H9 (cell line): Measurements from ENCODE around the gene SORCS2. TPM values are rescaled to one million over a fixed set of nuclear protein-coding genes. Genes with fewer than 3 reads are reported as not detected.

Experiments
- DNase-seq: peaks from one replicate; pipeline ENCODE4 v3.0.0-alpha.2; 2017
- H2AFZ ChIP-seq: one replicate; pipeline ENCODE4 v1.6.1; 2013; ENCODE audit warnings: mild to moderate bottlenecking, low read length, control low read depth, moderate library complexity
- H2AK5ac ChIP-seq: 2 replicates; pipeline ENCODE4 v1.6.1; 2013; ENCODE audit warnings: low read length, control low read depth, mixed read lengths; ENCODE audit not compliant: insufficient read length
- H2BK120ac ChIP-seq: one replicate; pipeline ENCODE4 v1.6.1; 2013; ENCODE audit warnings: low read depth, mild to moderate bottlenecking, low read length, control low read depth, inconsistent platforms; ENCODE audit not compliant: poor library complexity, severe bottlenecking
- H2BK12ac ChIP-seq: 2 replicates; pipeline ENCODE4 v1.6.1; 2013; ENCODE audit warnings: low read length, control low read depth, mixed read lengths, low read depth; ENCODE audit not compliant: insufficient read length
- H2BK15ac ChIP-seq: 2 replicates; pipeline ENCODE4 v1.6.1; 2013; ENCODE audit warnings: low read depth, low read length, control low read depth
- H2BK20ac ChIP-seq: one replicate; pipeline ENCODE4 v1.6.1; 2013; ENCODE audit warnings: low read depth, mild to moderate bottlenecking, low read length, control low read depth, inconsistent platforms; ENCODE audit not compliant: poor library complexity, severe bottlenecking
- H2BK5ac ChIP-seq: 2 replicates; pipeline ENCODE4 v1.6.1; 2013; ENCODE audit warnings: low read length, control low read depth, mixed read lengths; ENCODE audit not compliant: insufficient read length
- H3K14ac ChIP-seq: 2 replicates; pipeline ENCODE4 v1.6.1; 2013; ENCODE audit warnings: low read length, control low read depth; ENCODE audit not compliant: insufficient read depth
- H3K18ac ChIP-seq: 2 replicates; pipeline ENCODE4 v1.6.1; 2013; ENCODE audit warnings: low read depth, mild to moderate bottlenecking, mixed read lengths, low read length, control low read depth; ENCODE audit not compliant: insufficient read length
- H3K23ac ChIP-seq: 2 replicates; pipeline ENCODE4 v1.6.1; 2013; ENCODE audit warnings: low read length, control low read depth, mixed read lengths, low read depth; ENCODE audit not compliant: insufficient read length
- H3K23me2 ChIP-seq: 2 replicates; pipeline ENCODE4 v1.6.1; 2013; ENCODE audit warnings: low read depth, mild to moderate bottlenecking, mixed read lengths, low read length, control low read depth; ENCODE audit not compliant: insufficient read length, poor library complexity, severe bottlenecking
- H3K27ac ChIP-seq: 2 replicates; pipeline ENCODE4 v1.5.1; 2013; ENCODE audit warnings: low read length, control low read depth, mixed read lengths, low read depth; ENCODE audit not compliant: insufficient read length
- H3K27me3 ChIP-seq: 2 replicates; pipeline ENCODE4 v1.6.1; 2013; ENCODE audit warnings: low read length, control low read depth, inconsistent platforms; ENCODE audit not compliant: insufficient read depth
- H3K4ac ChIP-seq: 2 replicates; pipeline ENCODE4 v1.6.1; 2013; ENCODE audit warnings: low read depth, mild to moderate bottlenecking, control low read depth, inconsistent platforms, low read length, moderate library complexity
- H3K4me1 ChIP-seq: 2 replicates; pipeline ENCODE4 v1.6.1; 2013; ENCODE audit warnings: low read length, control low read depth, inconsistent platforms; ENCODE audit not compliant: insufficient read depth
- H3K4me2 ChIP-seq: 2 replicates; pipeline ENCODE4 v1.6.1; 2013; ENCODE audit warnings: low read length, control low read depth, mixed read lengths; ENCODE audit not compliant: insufficient read length, insufficient read depth
- H3K56ac ChIP-seq: 2 replicates; pipeline ENCODE4 v1.6.1; 2013; ENCODE audit warnings: low read depth, mild to moderate bottlenecking, mixed read lengths, low read length, control low read depth; ENCODE audit not compliant: insufficient read length
- H3K79me1 ChIP-seq: 2 replicates; pipeline ENCODE4 v1.6.1; 2013; ENCODE audit warnings: low read depth, mild to moderate bottlenecking, moderate library complexity, low read length, control low read depth, inconsistent platforms; ENCODE audit not compliant: insufficient read depth, poor library complexity, severe bottlenecking
- H3K79me2 ChIP-seq: 2 replicates; pipeline ENCODE4 v1.6.1; 2013; ENCODE audit warnings: low read length, control low read depth, inconsistent platforms; ENCODE audit not compliant: insufficient read depth
- H3K9ac ChIP-seq: 2 replicates; pipeline ENCODE4 v1.6.1; 2013; ENCODE audit warnings: low read length, control low read depth, mixed read lengths; ENCODE audit not compliant: insufficient read length; ENCODE audit errors: extremely low read depth
- H3K9me3 ChIP-seq: one replicate; pipeline ENCODE4 v1.6.1; 2013; ENCODE audit warnings: low read depth, low read length, inconsistent platforms; ENCODE audit not compliant: control insufficient read depth
- H3T11ph ChIP-seq: one replicate; pipeline ENCODE4 v1.6.1; 2013; ENCODE audit warnings: mild to moderate bottlenecking, low read length, control low read depth, inconsistent platforms
- H4K20me1 ChIP-seq: one replicate; pipeline ENCODE4 v1.6.1; 2013; ENCODE audit not compliant: control insufficient read depth, insufficient read length, insufficient read depth
- H4K5ac ChIP-seq: 2 replicates; pipeline ENCODE4 v1.6.1; 2013; ENCODE audit warnings: low read depth, mild to moderate bottlenecking, mixed read lengths, low read length, control low read depth; ENCODE audit not compliant: insufficient read length
- H4K8ac ChIP-seq: replicated peaks from 2 replicates; pipeline ENCODE4 v1.6.1; 2013; ENCODE audit warnings: low read length, control low read depth, mixed read lengths, low read depth; ENCODE audit not compliant: insufficient read length
- H4K91ac ChIP-seq: 2 replicates; pipeline ENCODE4 v1.6.1; 2013; ENCODE audit warnings: low read depth, mild to moderate bottlenecking, moderate library complexity, mixed read lengths, low read length, control low read depth; ENCODE audit not compliant: insufficient read length
- H3K27ac Mint-ChIP-seq, 3 experiments: 2 replicates in 2 of 3; 3 replicates in 1 of 3; pipeline ENCODE4 v1.8.0; 2020 to 2021; ENCODE audit warnings: mixed read lengths in 3 of 3, mild to moderate bottlenecking in 1 of 3, moderate library complexity in 1 of 3
- H3K27me3 Mint-ChIP-seq: 2 replicates; pipeline ENCODE4 v1.8.0; 2021; ENCODE audit warnings: low read depth, mild to moderate bottlenecking, moderate library complexity, mixed read lengths
- H3K36me3 Mint-ChIP-seq, 3 experiments: 2 replicates in 2 of 3; 3 replicates in 1 of 3; pipeline ENCODE4 v1.8.0; 2020 to 2021; ENCODE audit warnings: low read depth in 3 of 3, mixed read lengths in 3 of 3; ENCODE audit not compliant: insufficient read depth in 1 of 3
- H3K4me1 Mint-ChIP-seq, 2 experiments: 2 replicates each; pipeline ENCODE4 v1.8.0; 2020; ENCODE audit warnings: mixed read lengths in 2 of 2
- H3K4me3 Mint-ChIP-seq, 2 experiments: 2 replicates in 1 of 2; 3 replicates in 1 of 2; pipeline ENCODE4 v1.8.0; 2020 to 2021; ENCODE audit warnings: mild to moderate bottlenecking in 2 of 2, mixed read lengths in 2 of 2, moderate library complexity in 1 of 2
- H3K9me3 Mint-ChIP-seq, 2 experiments: 2 replicates in 1 of 2; 3 replicates in 1 of 2; pipeline ENCODE4 v1.8.0; 2020; ENCODE audit warnings: mild to moderate bottlenecking in 2 of 2, mixed read lengths in 2 of 2, moderate library complexity in 1 of 2
- WGBS: extraction: QIAGEN DNeasy Blood & Tissue Kit; methylation state at CpG from one replicate; pipeline ENCODE4 v1.1.7; 2013; ENCODE audit warnings: missing lambda C conversion rate, low lambda C conversion rate, mixed read lengths; ENCODE audit not compliant: insufficient read length; ENCODE audit errors: extremely low coverage; 5-methylcytosine and 5-hydroxymethylcytosine counted together
- total RNA-seq: library from RNA; stranded (reverse); gene quantifications from 2 replicates; pipeline ENCODE4 v1.2.1, GENCODE V29; 2021
- TF ChIP-seq, protein P1 (sequence below): fragments of 200-600 bp; sonication (generic); conservative IDR thresholded peaks from 3 replicates; pipeline ENCODE4 v1.8.0; 2021; ENCODE audit warnings: antibody characterized with exemption, mild to moderate bottlenecking

Gene SORCS2
- total RNA-seq, 1 experiment from 2014 or later: 0.57 TPM

DNA sequence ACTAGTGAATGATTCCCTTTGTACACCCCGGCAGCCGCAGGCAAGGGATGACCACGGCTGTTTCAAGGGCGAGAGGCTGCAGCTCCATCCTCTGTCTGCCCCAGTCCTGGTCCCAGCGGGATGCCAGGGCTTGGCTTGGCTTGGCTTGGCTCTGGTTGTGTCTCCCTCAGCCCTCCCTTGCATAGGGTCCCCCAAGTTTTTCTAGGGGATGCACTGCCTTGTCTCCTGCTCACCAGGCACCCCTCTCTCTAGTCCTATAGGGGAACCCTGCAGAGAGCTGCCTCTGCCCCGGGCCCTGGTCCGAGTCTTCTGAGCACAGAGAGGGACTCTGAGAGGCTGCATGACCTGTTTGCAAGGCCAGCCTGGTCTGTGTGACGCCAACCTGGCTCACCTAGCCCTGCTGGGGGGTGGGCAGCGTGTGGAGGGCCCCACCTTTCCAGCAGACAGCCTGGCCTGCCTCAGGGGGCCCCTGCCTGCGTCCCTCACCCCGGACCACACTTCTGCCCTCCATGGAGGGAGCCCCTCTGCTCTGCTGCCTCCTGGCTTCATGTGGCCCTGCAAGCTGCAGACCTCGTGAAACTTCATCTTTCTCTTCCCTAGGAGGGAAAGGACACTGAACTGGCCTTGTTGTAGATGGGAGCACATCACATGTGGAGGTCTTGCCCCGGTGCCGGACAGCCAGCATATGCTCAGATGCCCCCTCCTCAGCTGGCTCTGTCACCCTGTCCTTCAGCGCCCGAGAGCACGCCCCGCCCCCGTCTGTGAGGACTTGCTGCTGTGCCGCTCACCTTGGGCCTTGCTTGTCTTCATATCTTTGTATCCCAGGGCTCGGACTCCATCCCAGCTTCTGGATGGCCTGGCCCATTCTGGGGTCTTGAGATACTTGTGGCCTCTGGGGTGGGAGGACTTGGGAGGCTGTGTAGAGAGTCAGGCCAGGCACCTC is 16.4 kb downstream of the SORCS2 start:
- no peak overlapping the region for H2BK5ac ChIP-seq
- H3K4me1 ChIP-seq: no peaks in the 10 kb centered on the region
- H2AFZ ChIP-seq: no peak overlapping the region
- no peak overlapping the region for H2BK120ac ChIP-seq
- WGBS: no CpG with 5 or more reads among the region's 21 CpGs
- H3K79me1 ChIP-seq: no peaks in the 10 kb centered on the region
- no peak overlapping the region for H2BK12ac ChIP-seq
- no peak for DNase-seq
- H3K4ac ChIP-seq: no peak overlapping the region
- H3K79me2 ChIP-seq: no peaks in the 10 kb centered on the region
- no peak overlapping the region for H3K4me2 ChIP-seq
- no peak overlapping the region for H3K23ac ChIP-seq
- no peak overlapping the region for H3T11ph ChIP-seq
- H3K9me3 ChIP-seq: no peaks in the 10 kb centered on the region
- H2BK20ac ChIP-seq: no peak overlapping the region
- no peak overlapping the region for H3K56ac ChIP-seq
- H3K27me3 ChIP-seq: no peaks in the 10 kb centered on the region
- no peak overlapping the region for H4K5ac ChIP-seq
- Mint-ChIP-seq H3K9me3 (peaks cover 3 to 4% of the 10 kb centered on the region in 2 experiments; a peak in 2 of 5 replicates), H3K27ac (no peak overlapping the region), H3K4me1 (peaks cover 18 to 31% of the 10 kb centered on the region in 2 experiments), H3K36me3 (no peaks in the 10 kb centered on the region), H3K27me3 (no peaks in the 10 kb centered on the region; the same call in 1 of the 2 replicates), H3K4me3 (no peak overlapping the region)
- no peak overlapping the region for H2BK15ac ChIP-seq
- H2AK5ac ChIP-seq: no peak overlapping the region
- TF ChIP-seq, protein P1, sequence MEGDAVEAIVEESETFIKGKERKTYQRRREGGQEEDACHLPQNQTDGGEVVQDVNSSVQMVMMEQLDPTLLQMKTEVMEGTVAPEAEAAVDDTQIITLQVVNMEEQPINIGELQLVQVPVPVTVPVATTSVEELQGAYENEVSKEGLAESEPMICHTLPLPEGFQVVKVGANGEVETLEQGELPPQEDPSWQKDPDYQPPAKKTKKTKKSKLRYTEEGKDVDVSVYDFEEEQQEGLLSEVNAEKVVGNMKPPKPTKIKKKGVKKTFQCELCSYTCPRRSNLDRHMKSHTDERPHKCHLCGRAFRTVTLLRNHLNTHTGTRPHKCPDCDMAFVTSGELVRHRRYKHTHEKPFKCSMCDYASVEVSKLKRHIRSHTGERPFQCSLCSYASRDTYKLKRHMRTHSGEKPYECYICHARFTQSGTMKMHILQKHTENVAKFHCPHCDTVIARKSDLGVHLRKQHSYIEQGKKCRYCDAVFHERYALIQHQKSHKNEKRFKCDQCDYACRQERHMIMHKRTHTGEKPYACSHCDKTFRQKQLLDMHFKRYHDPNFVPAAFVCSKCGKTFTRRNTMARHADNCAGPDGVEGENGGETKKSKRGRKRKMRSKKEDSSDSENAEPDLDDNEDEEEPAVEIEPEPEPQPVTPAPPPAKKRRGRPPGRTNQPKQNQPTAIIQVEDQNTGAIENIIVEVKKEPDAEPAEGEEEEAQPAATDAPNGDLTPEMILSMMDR: no peak
- no peak overlapping the region for H3K18ac ChIP-seq
- no peak overlapping the region for H4K91ac ChIP-seq
- H4K20me1 ChIP-seq: no peaks in the 10 kb centered on the region
- no peak overlapping the region for H3K27ac ChIP-seq
- no peak overlapping the region for H3K14ac ChIP-seq
- H4K8ac ChIP-seq: no peak overlapping the region
- H3K9ac ChIP-seq: no peak overlapping the region
- H3K23me2 ChIP-seq: no peaks in the 10 kb centered on the region
